Measurements from ENCODE around the gene STYXL2.

The STYXL2 gene

DNA sequence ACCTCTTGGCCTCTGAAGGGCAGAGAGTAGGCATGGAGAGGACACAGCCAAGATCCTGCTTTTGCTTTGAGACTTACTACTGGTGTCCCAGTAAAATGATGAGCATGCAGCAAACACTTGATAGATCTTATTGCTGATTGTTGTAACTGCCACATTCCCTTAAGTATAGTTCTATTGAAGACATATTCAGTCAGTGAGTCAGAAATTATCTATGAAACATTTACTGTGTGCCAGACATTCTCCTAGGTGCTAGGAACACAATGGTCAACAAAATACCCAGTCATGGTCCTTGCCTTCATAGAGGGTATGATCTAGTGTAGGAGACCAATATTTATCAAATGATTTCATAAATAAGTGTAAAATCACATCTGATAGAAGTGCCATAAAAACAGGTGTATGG is 13.6 kb downstream of the STYXL2 start:
- H3K79me2 ChIP-seq (ENCODE audit: control insufficient read depth, insufficient read depth, low read length, poor library complexity): no peaks in the 10 kb centered on the region
- DNase-seq: peak; percentile 19 to 74
- no peak overlapping the region for H4K12ac ChIP-seq (ENCODE audit: low read depth, low read length)
- peaks cover 4% of the 10 kb centered on the region for H3K79me1 ChIP-seq (ENCODE audit: low read length)
- H3K4me3 ChIP-seq (ENCODE audit: low read depth, low read length): no peak overlapping the region
- H4K91ac ChIP-seq (ENCODE audit: low read depth, low read length): no peak overlapping the region
- H3K4me2 ChIP-seq (ENCODE audit: low read length): no peak overlapping the region
- no peak overlapping the region for H2AFZ ChIP-seq (ENCODE audit: insufficient read depth, low read length, poor library complexity)
- no peak overlapping the region for H2BK12ac ChIP-seq (ENCODE audit: low read length)
- H3K36me3 ChIP-seq (ENCODE audit: control insufficient read depth in 1 of 2, insufficient read depth in 2 of 2, low read length in 2 of 2): no peaks in the 10 kb centered on the region
- no peak overlapping the region for H3K18ac ChIP-seq (ENCODE audit: low read length)
- H3K9ac ChIP-seq (ENCODE audit: low read length): no peak overlapping the region
- no peak overlapping the region for H2BK5ac ChIP-seq (ENCODE audit: low read depth, low read length, poor library complexity)
- H4K8ac ChIP-seq (ENCODE audit: low read depth, low read length): no peak overlapping the region
- H3K23ac ChIP-seq (ENCODE audit: low read length): no peak overlapping the region
- H3K27ac ChIP-seq (ENCODE audit: low read depth, low read length): no peak overlapping the region
- peaks cover 6 to 8% of the 10 kb centered on the region in 2 experiments for H3K4me1 ChIP-seq (ENCODE audit: control insufficient read depth in 1 of 2, insufficient read depth in 2 of 2, low read length in 2 of 2)
- no peak overlapping the region for H3K4ac ChIP-seq (ENCODE audit: low read depth, low read length)
- H2AK5ac ChIP-seq (ENCODE audit: low read length): no peak overlapping the region
- no peaks in the 10 kb centered on the region for H3K9me3 ChIP-seq (ENCODE audit: insufficient read depth, low read depth, low read length)
- no peak overlapping the region for H2BK120ac ChIP-seq (ENCODE audit: insufficient read depth, low read length, poor library complexity)
- no peaks in the 10 kb centered on the region for H3K27me3 ChIP-seq (ENCODE audit: insufficient read depth, low read length)
- H3K14ac ChIP-seq (ENCODE audit: low read length): no peak overlapping the region

DNA sequence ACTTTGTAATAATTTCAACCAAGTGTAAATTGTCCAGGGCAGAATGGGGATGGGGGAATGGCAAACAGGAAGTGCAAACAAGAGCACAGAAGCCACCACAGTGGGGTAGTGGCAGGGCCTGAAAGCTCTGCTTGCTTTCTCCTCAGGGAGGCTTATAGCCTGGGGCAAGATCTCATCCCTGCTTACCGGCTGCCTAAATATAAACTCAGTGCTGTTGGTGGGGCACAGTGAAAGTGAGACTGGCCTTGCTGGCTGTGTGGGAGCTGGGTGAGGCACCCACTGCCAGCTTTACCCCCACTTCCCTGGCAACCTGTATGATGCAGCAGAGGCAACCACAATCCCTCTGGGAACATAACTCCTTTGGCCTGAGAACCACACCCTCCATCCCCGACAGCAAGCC is 15.2 kb downstream of the STYXL2 start:
- H2AK5ac ChIP-seq (ENCODE audit: low read length): peak overlapping the region; percentile 35
- no peak overlapping the region for H3K9ac ChIP-seq (ENCODE audit: low read length)
- no peaks in the 10 kb centered on the region for H3K36me3 ChIP-seq (ENCODE audit: control insufficient read depth in 1 of 2, insufficient read depth in 2 of 2, low read length in 2 of 2)
- no peak overlapping the region for H2AFZ ChIP-seq (ENCODE audit: insufficient read depth, low read length, poor library complexity)
- peak overlapping the region; percentile 72 for H4K8ac ChIP-seq (ENCODE audit: low read depth, low read length)
- no peak overlapping the region for H3K27ac ChIP-seq (ENCODE audit: low read depth, low read length)
- H3K4ac ChIP-seq (ENCODE audit: low read depth, low read length): no peak overlapping the region
- H3K27me3 ChIP-seq (ENCODE audit: insufficient read depth, low read length): no peaks in the 10 kb centered on the region
- no peak overlapping the region for H3K4me2 ChIP-seq (ENCODE audit: low read length)
- H3K4me3 ChIP-seq (ENCODE audit: low read depth, low read length): no peak overlapping the region
- peaks cover 4% of the 10 kb centered on the region for H3K79me1 ChIP-seq (ENCODE audit: low read length)
- H2BK120ac ChIP-seq (ENCODE audit: insufficient read depth, low read length, poor library complexity): peak overlapping the region; percentile 33
- no CpG with 5 or more reads among the region's 2 CpGs for WGBS (ENCODE audit: extremely low coverage, insufficient coverage, insufficient read length)
- H3K79me2 ChIP-seq (ENCODE audit: control insufficient read depth, insufficient read depth, low read length, poor library complexity): no peaks in the 10 kb centered on the region
- DNase-seq: peak in 1 of 2 donors; percentile 15
- H2BK12ac ChIP-seq (ENCODE audit: low read length): peak overlapping the region; percentile 77
- peaks cover 6 to 8% of the 10 kb centered on the region in 2 experiments for H3K4me1 ChIP-seq (ENCODE audit: control insufficient read depth in 1 of 2, insufficient read depth in 2 of 2, low read length in 2 of 2)
- peak overlapping the region; percentile 62 for H3K18ac ChIP-seq (ENCODE audit: low read length)
- H3K23ac ChIP-seq (ENCODE audit: low read length): no peak overlapping the region
- H4K91ac ChIP-seq (ENCODE audit: low read depth, low read length): peak overlapping the region; percentile 22
- no peak overlapping the region for H2BK5ac ChIP-seq (ENCODE audit: low read depth, low read length, poor library complexity)
- H4K12ac ChIP-seq (ENCODE audit: low read depth, low read length): peak overlapping the region; percentile 64
- H3K14ac ChIP-seq (ENCODE audit: low read length): peak overlapping the region; percentile 79
- no peaks in the 10 kb centered on the region for H3K9me3 ChIP-seq (ENCODE audit: insufficient read depth, low read depth, low read length)

DNA sequence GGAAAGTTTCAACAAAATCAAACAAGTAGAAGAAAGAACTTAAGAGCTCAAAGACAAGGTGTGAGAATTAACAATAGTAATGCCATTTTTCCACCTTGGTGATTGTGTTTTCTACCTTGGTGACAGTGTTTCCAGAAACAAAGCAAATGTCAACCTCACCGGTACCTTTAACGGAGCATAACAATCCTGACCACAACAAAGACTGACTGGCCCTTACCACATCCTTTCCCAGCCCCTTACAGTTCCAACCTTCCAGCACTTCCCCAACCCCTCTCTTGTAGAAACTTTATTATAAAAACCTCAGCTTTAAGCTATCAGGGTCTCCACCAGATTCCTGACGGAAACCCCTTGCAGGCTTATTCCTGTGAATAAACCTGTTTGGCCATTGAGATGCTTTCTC is 16.7 kb downstream of the STYXL2 start:
- Histone ChIP-seq H3K4me1 (ENCODE audit: control insufficient read depth in 1 of 2, insufficient read depth in 2 of 2, low read length in 2 of 2) (peaks cover 6 to 8% of the 10 kb centered on the region in 2 experiments), H2AK5ac (ENCODE audit: low read length) (no peak overlapping the region), H2BK5ac (ENCODE audit: low read depth, low read length, poor library complexity) (no peak overlapping the region), H3K4ac (ENCODE audit: low read depth, low read length) (no peak overlapping the region), H3K27me3 (ENCODE audit: insufficient read depth, low read length) (no peaks in the 10 kb centered on the region), H3K36me3 (ENCODE audit: control insufficient read depth in 1 of 2, insufficient read depth in 2 of 2, low read length in 2 of 2) (no peaks in the 10 kb centered on the region), H4K12ac (ENCODE audit: low read depth, low read length) (no peak overlapping the region), H3K27ac (ENCODE audit: low read depth, low read length) (no peak overlapping the region), H3K9ac (ENCODE audit: low read length) (no peak overlapping the region), H3K79me1 (ENCODE audit: low read length) (peaks cover 4% of the 10 kb centered on the region), H2AFZ (ENCODE audit: insufficient read depth, low read length, poor library complexity) (no peak overlapping the region), H3K4me3 (ENCODE audit: low read depth, low read length) (no peak overlapping the region), H3K14ac (ENCODE audit: low read length) (no peak overlapping the region), H2BK12ac (ENCODE audit: low read length) (no peak overlapping the region), H2BK120ac (ENCODE audit: insufficient read depth, low read length, poor library complexity) (no peak overlapping the region), H3K23ac (ENCODE audit: low read length) (no peak overlapping the region), H3K4me2 (ENCODE audit: low read length) (no peak overlapping the region), H3K9me3 (ENCODE audit: insufficient read depth, low read depth, low read length) (no peaks in the 10 kb centered on the region), H4K8ac (ENCODE audit: low read depth, low read length) (no peak overlapping the region), H3K18ac (ENCODE audit: low read length) (no peak overlapping the region), H3K79me2 (ENCODE audit: control insufficient read depth, insufficient read depth, low read length, poor library complexity) (no peaks in the 10 kb centered on the region), H4K91ac (ENCODE audit: low read depth, low read length) (no peak overlapping the region)
- no CpG with 5 or more reads among the region's 3 CpGs for WGBS (ENCODE audit: extremely low coverage, insufficient coverage, insufficient read length)
- no peak for DNase-seq

DNA sequence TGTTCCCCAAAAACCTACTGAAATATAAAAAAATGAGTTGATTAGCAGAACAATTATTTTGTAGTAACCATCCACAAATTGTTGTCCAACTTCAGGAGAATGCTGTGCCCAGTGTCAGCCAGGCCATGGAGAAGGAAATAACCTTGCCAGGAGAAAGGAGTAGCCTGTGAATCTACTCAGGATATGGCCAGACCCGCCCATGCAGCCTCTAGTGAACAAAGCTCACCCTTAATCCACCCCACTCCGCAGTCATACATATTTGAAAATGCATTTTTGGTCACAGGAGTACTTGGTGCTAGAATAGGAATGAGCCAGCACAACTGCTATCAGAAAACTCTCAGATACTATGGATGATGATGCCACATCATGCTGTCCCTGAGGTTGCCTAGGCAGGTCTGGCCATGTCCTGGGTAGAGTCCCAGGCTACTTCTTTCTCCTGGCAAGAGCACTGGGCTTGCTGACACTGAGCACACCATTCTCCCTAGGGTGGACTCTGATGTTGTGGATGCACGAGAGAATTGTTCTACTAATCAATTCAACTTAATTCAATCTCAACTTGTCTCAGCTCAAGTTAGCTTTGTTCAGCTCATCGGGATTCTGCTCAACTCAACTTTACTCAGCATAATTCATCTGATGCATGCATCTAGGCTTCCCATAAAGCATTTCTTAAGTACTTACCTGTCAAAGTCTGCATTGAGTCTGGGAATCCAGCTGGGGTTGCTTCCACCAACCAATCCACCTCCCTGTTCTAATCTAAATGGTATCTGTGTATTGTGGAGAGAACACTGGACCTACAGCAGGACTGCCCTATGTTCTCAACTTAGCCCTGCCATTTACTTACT is 18.2 kb downstream of the STYXL2 start:
- no peak for DNase-seq
- H3K36me3 ChIP-seq (ENCODE audit: control insufficient read depth in 1 of 2, insufficient read depth in 2 of 2, low read length in 2 of 2): no peaks in the 10 kb centered on the region
- no peak overlapping the region for H3K4me2 ChIP-seq (ENCODE audit: low read length)
- no peak overlapping the region for H3K23ac ChIP-seq (ENCODE audit: low read length)
- H3K18ac ChIP-seq (ENCODE audit: low read length): no peak overlapping the region
- no peak overlapping the region for H3K27ac ChIP-seq (ENCODE audit: low read depth, low read length)
- H3K14ac ChIP-seq (ENCODE audit: low read length): no peak overlapping the region
- no peak overlapping the region for H2AK5ac ChIP-seq (ENCODE audit: low read length)
- no CpG with 5 or more reads among the region's 4 CpGs for WGBS (ENCODE audit: extremely low coverage, insufficient coverage, insufficient read length)
- H4K12ac ChIP-seq (ENCODE audit: low read depth, low read length): no peak overlapping the region
- H3K79me1 ChIP-seq (ENCODE audit: low read length): peaks cover 4% of the 10 kb centered on the region
- no peaks in the 10 kb centered on the region for H3K27me3 ChIP-seq (ENCODE audit: insufficient read depth, low read length)
- no peak overlapping the region for H2BK12ac ChIP-seq (ENCODE audit: low read length)
- H2BK120ac ChIP-seq (ENCODE audit: insufficient read depth, low read length, poor library complexity): no peak overlapping the region
- H2BK5ac ChIP-seq (ENCODE audit: low read depth, low read length, poor library complexity): no peak overlapping the region
- no peak overlapping the region for H3K4me3 ChIP-seq (ENCODE audit: low read depth, low read length)
- no peak overlapping the region for H4K8ac ChIP-seq (ENCODE audit: low read depth, low read length)
- peaks cover 6 to 8% of the 10 kb centered on the region in 2 experiments for H3K4me1 ChIP-seq (ENCODE audit: control insufficient read depth in 1 of 2, insufficient read depth in 2 of 2, low read length in 2 of 2)
- H3K4ac ChIP-seq (ENCODE audit: low read depth, low read length): no peak overlapping the region
- no peak overlapping the region for H4K91ac ChIP-seq (ENCODE audit: low read depth, low read length)
- no peak overlapping the region for H3K9ac ChIP-seq (ENCODE audit: low read length)
- H2AFZ ChIP-seq (ENCODE audit: insufficient read depth, low read length, poor library complexity): no peak overlapping the region
- H3K9me3 ChIP-seq (ENCODE audit: insufficient read depth, low read depth, low read length): no peaks in the 10 kb centered on the region
- H3K79me2 ChIP-seq (ENCODE audit: control insufficient read depth, insufficient read depth, low read length, poor library complexity): no peaks in the 10 kb centered on the region

Data from trophoblast cell (in vitro differentiated cells and primary cell).